ENCODE data around the gene TOX2. TPM values are rescaled to one million over a fixed set of nuclear protein-coding genes. Genes with fewer than 3 reads are reported as not detected.

Gene TOX2
- total RNA-seq, 1 experiment from 2014 or later = 1.7 TPM

DNA sequence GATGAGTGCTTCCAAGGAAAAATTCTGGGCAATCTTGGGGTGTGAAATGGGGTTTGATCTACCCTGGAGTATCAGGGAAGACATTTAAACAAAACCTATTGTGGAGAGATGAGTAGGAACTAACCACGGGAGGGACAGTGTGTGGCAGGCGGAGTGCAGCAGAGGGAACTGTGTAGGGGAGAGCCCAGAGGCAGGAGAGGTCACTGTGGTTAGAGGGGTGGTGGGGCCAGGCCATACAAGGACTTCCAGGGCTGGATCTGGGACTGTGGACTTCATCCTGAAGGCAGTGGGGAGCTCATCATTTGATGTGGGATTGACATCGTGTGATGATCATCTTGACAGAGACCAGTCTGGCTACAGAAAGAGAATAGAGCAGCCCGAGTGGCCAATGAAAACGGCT, 89.0 kb downstream of the TOX2 start:
- H3K27me3 Mint-ChIP-seq (ENCODE audit: low read depth) = peaks cover 3% of the 10 kb centered on the region
- Histone ChIP-seq H3K9ac (ENCODE audit: extremely low read depth, insufficient read length, low read length) (no peak overlapping the region), H3K18ac (ENCODE audit: insufficient read length, low read depth, low read length) (no peak overlapping the region), H4K5ac (ENCODE audit: insufficient read length, low read depth, low read length) (no peak overlapping the region), H2BK12ac (ENCODE audit: insufficient read length, low read depth, low read length) (no peak overlapping the region), H3K14ac (ENCODE audit: insufficient read depth, low read length) (no peak overlapping the region; the same call in 1 of the 2 replicates), H4K8ac (replicated peaks; ENCODE audit: insufficient read length, low read depth, low read length) (no peak overlapping the region), H3K79me2 (ENCODE audit: insufficient read depth, low read length) (no peaks in the 10 kb centered on the region), H3K4me2 (ENCODE audit: insufficient read depth, insufficient read length, low read length) (no peak overlapping the region), H4K20me1 (ENCODE audit: control insufficient read depth, insufficient read depth, insufficient read length) (no peaks in the 10 kb centered on the region), H3K23me2 (ENCODE audit: insufficient read length, low read depth, low read length, poor library complexity, severe bottlenecking) (no peaks in the 10 kb centered on the region), H2AFZ (ENCODE audit: low read length) (no peak overlapping the region), H3K79me1 (ENCODE audit: insufficient read depth, low read depth, low read length, poor library complexity, severe bottlenecking) (no peaks in the 10 kb centered on the region), H4K91ac (ENCODE audit: insufficient read length, low read depth, low read length) (no peak overlapping the region), H3K27ac (ENCODE audit: insufficient read length, low read depth, low read length) (no peak overlapping the region), H3K23ac (ENCODE audit: insufficient read length, low read depth, low read length) (no peak overlapping the region), H3T11ph (ENCODE audit: low read length) (no peak overlapping the region), H3K27me3 (ENCODE audit: insufficient read depth, low read length) (no peaks in the 10 kb centered on the region), H3K4me1 (ENCODE audit: insufficient read depth, low read length) (no peaks in the 10 kb centered on the region), H2AK5ac (ENCODE audit: insufficient read length, low read length) (no peak overlapping the region), H3K56ac (ENCODE audit: insufficient read length, low read depth, low read length) (no peak overlapping the region), H2BK5ac (ENCODE audit: insufficient read length, low read length) (no peak overlapping the region), H2BK15ac (ENCODE audit: low read depth, low read length) (no peak overlapping the region), H3K9me3 (ENCODE audit: control insufficient read depth, low read depth, low read length) (no peaks in the 10 kb centered on the region), H2BK20ac (ENCODE audit: low read depth, low read length, poor library complexity, severe bottlenecking) (no peak overlapping the region), H3K4ac (ENCODE audit: low read depth, low read length) (no peak overlapping the region), H2BK120ac (ENCODE audit: low read depth, low read length, poor library complexity, severe bottlenecking) (no peak overlapping the region)
- H3K27ac Mint-ChIP-seq = peak overlapping the region in 1 of 3 experiments; percentile 43; a peak in 1 of 7 replicates
- no peaks in the 10 kb centered on the region for H3K4me1 Mint-ChIP-seq
- H3K4me3 Mint-ChIP-seq = no peak overlapping the region
- no CpG with 5 or more reads among the region's 5 CpGs for WGBS (ENCODE audit: extremely low coverage, insufficient read length, low lambda C conversion rate)
- H3K9me3 Mint-ChIP-seq = no peaks in the 10 kb centered on the region
- no peak for DNase-seq
- TF ChIP-seq CTCF (conservative IDR thresholded peaks at IDR 0.05) = no peak
- no peaks in the 10 kb centered on the region for H3K36me3 Mint-ChIP-seq (ENCODE audit: insufficient read depth in 1 of 3, low read depth in 3 of 3)
